Hepatocyte (in vitro differentiated cells): ENCODE measurements around the gene KCNC4.
A peak's percentile ranks its signal among the peaks of the same experiment; 100 is the strongest.

ENCODE experiments used
- CTCF ChIP-seq: fragments of 200-600 bp; sonication (generic); IDR thresholded peaks from 2 replicates; pipeline ENCODE4 v1.5.1; 2016; ENCODE audit warnings: antibody characterized with exemption, mild to moderate bottlenecking; ENCODE audit not compliant: poor library complexity
- EZH2 ChIP-seq: fragments of 200-600 bp; sonication (generic); IDR thresholded peaks from 2 replicates; pipeline ENCODE4 v1.6.1; 2016; ENCODE audit warnings: antibody characterized with exemption, mild to moderate bottlenecking, borderline replicate concordance
- EZH2phosphoT487 ChIP-seq: fragments of 200-600 bp; sonication (generic); IDR thresholded peaks from one replicate; pipeline ENCODE4 v1.6.1; 2018; ENCODE audit warnings: antibody characterized with exemption, mild to moderate bottlenecking, low read depth, moderate library complexity; ENCODE audit not compliant: unreplicated experiment, severe bottlenecking

- TF ChIP-seq CTCF (peak; percentile 85), EZH2phosphoT487 (no peak), EZH2 (no peak)
These were observed 2.3 kb upstream of the KCNC4 start for GRCh38 chr1:110207831-110208230.
